GM13976 (cell line): Measurements from ENCODE around the gene DHRS7C.

Experiments
- DNase-seq: peaks from one replicate; pipeline ENCODE4 v3.0.0; 2012; ENCODE audit warnings: low spot score
- CTCF ChIP-seq: IDR thresholded peaks from 2 replicates; pipeline ENCODE4 v1.5.1; 2012; ENCODE audit warnings: borderline replicate concordance, mild to moderate bottlenecking; ENCODE audit not compliant: insufficient read depth; ENCODE audit errors: extremely low read depth, missing control alignments, control extremely low read depth
- in situ Hi-C: fragments of 300-500 bp; cut with MboI; formaldehyde crosslinking; loops from one replicate; pipeline ENCODE4 v1.12.0; 2022; ENCODE audit warnings: low sequenced_read_pairs, mixed read lengths, inconsistent platforms; ENCODE audit not compliant: unreplicated experiment

DHRS7C gene

GRCh38 chr17:9790889-9791876, at the start of gene DHRS7C:
DHRS7C (minus strand) TSS chr17:9791592; CDS start chr17:9791284, 308 bp downstream.
- TF ChIP-seq CTCF: no peak
- DNase-seq: no peak
- in situ Hi-C loops: no loop called here

- in situ Hi-C loops: no loop called here
- no peak for TF ChIP-seq CTCF
- no peak for DNase-seq
Measured at GRCh38 chr17:9839433-9839832, 48.0 kb upstream of the DHRS7C start.

- in situ Hi-C loops: no loop called here
- DNase-seq: no peak
- no peak for TF ChIP-seq CTCF
Measured at GRCh38 chr17:9837551-9838471, 46.4 kb upstream of the DHRS7C start.

GRCh38 chr17:9833922-9834321, 42.5 kb upstream of the DHRS7C start:
- in situ Hi-C loops: no loop called here
- no peak for TF ChIP-seq CTCF
- no peak for DNase-seq

GRCh38 chr17:9830711-9831110, 39.3 kb upstream of the DHRS7C start:
- no peak for TF ChIP-seq CTCF
- no peak for DNase-seq
- in situ Hi-C loops: no loop called here

- DNase-seq: no peak
- in situ Hi-C loops: no loop called here
- TF ChIP-seq CTCF: no peak
Measured at GRCh38 chr17:9829343-9829742, 38.0 kb upstream of the DHRS7C start.
